ENCODE data around the gene LAMB2. TPM values are rescaled to one million over a fixed set of nuclear protein-coding genes. Genes with fewer than 3 reads are reported as not detected.
A peak's percentile ranks its signal among the peaks of the same experiment; 100 is the strongest.

LAMB2 gene
- total and polyA plus RNA-seq, 2 of the 8 experiments (the other 6 are each of a cell fraction or from before 2014, with no cell fraction given) = 112 to 153 TPM

DNA sequence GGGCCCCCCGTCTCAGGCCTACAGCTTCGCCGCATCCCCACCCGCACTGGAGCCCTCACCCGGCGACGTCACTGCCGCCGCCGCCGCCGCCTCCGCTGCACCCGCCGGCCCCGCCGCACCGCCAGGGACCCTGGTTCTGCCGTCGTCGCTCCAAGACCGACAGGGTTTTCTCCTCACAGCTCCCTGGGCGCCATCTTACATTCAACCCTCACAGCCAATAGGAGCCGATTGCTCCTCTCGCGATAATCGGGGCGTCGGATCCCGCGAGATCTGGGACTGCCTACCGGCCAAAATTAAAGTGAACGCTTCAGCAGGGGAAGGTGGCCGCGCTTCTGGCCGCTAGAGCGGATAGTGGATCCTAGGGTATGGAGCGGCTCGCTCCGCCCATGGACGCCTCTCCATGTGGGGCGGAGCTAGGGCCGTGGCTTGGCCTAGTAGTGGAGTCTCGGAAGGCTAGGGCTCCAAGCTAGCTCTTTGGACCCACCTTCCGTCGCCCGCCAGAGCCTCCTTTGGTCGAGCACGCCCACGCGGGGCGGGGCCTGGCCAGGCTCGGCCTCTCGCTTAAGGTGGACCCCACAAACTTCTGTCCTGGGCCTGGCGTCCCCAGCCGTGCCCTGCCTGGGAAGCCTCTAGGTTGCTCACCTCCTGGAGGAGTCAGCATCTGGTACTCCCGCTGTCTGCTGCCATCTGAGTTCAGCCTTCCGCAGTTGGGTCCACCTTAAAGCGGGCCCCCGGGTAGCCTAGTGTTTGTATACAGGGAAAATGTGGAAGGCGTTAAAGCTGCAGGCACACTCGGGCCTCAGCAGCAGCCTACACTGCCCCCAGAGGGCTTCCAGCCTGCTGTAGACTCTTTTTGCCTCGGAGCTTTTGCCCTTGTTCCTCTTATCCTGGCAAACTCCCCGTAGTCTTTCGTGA lies 38.7 kb downstream of the LAMB2 start, which contains the start of gene QRICH1 (continued):
- no peak for TF ChIP-seq SRF (IDR thresholded peaks at IDR 0.05; ENCODE audit: low read depth, low read length)
- peak; percentile 97 for TF ChIP-seq YY1 (IDR thresholded peaks at IDR 0.05; ENCODE audit: low read depth, low read length)
- TF ChIP-seq, protein P1, sequence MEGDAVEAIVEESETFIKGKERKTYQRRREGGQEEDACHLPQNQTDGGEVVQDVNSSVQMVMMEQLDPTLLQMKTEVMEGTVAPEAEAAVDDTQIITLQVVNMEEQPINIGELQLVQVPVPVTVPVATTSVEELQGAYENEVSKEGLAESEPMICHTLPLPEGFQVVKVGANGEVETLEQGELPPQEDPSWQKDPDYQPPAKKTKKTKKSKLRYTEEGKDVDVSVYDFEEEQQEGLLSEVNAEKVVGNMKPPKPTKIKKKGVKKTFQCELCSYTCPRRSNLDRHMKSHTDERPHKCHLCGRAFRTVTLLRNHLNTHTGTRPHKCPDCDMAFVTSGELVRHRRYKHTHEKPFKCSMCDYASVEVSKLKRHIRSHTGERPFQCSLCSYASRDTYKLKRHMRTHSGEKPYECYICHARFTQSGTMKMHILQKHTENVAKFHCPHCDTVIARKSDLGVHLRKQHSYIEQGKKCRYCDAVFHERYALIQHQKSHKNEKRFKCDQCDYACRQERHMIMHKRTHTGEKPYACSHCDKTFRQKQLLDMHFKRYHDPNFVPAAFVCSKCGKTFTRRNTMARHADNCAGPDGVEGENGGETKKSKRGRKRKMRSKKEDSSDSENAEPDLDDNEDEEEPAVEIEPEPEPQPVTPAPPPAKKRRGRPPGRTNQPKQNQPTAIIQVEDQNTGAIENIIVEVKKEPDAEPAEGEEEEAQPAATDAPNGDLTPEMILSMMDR (IDR thresholded peaks at IDR 0.05; ENCODE audit: control extremely low read depth in 1 of 3, insufficient read depth in 1 of 3, low read depth in 1 of 3, low read length in 3 of 3) = peak; percentile 61 to 78 (median 65)
- TF ChIP-seq SIN3A (conservative IDR thresholded peaks at IDR 0.05 in 1 of 2, IDR thresholded peaks at IDR 0.05 in 1 of 2; ENCODE audit: low read depth in 1 of 2, low read length in 2 of 2) = peak in 1 of 2 experiments; percentile 69; a peak in 1 of 4 replicates
- TF ChIP-seq, protein P2, sequence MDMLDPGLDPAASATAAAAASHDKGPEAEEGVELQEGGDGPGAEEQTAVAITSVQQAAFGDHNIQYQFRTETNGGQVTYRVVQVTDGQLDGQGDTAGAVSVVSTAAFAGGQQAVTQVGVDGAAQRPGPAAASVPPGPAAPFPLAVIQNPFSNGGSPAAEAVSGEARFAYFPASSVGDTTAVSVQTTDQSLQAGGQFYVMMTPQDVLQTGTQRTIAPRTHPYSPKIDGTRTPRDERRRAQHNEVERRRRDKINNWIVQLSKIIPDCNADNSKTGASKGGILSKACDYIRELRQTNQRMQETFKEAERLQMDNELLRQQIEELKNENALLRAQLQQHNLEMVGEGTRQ (IDR thresholded peaks at IDR 0.05; ENCODE audit: low read length) = no peak
- TF ChIP-seq POLR2AphosphoS5 (IDR thresholded peaks at IDR 0.05; ENCODE audit: low read depth, low read length) = peak; percentile 95
- TF ChIP-seq KDM5A (IDR thresholded peaks at IDR 0.05; ENCODE audit: low read length) = peak; percentile 93
- TF ChIP-seq JUND (IDR thresholded peaks at IDR 0.05; ENCODE audit: low read length) = no peak
- no peak for TF ChIP-seq CREB1 (IDR thresholded peaks at IDR 0.05)
- peak; percentile 95; the same call in 1 of the 2 replicates for TF ChIP-seq EGR1 (IDR thresholded peaks at IDR 0.05; ENCODE audit: borderline replicate concordance, low read depth, low read length)
- TF ChIP-seq, protein P3, sequence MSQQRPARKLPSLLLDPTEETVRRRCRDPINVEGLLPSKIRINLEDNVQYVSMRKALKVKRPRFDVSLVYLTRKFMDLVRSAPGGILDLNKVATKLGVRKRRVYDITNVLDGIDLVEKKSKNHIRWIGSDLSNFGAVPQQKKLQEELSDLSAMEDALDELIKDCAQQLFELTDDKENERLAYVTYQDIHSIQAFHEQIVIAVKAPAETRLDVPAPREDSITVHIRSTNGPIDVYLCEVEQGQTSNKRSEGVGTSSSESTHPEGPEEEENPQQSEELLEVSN (IDR thresholded peaks at IDR 0.05) = peak; percentile 6; the same call in 1 of the 2 replicates
- peak; percentile 100 for TF ChIP-seq CHD2 (IDR thresholded peaks at IDR 0.05; ENCODE audit: low read length)
- TF ChIP-seq KDM4A (IDR thresholded peaks at IDR 0.05; ENCODE audit: low read depth, low read length, severe bottlenecking) = peak; percentile 100
- TF ChIP-seq POU5F1 (IDR thresholded peaks at IDR 0.05; ENCODE audit: low read depth, low read length) = no peak
- TF ChIP-seq RAD21 (IDR thresholded peaks at IDR 0.05 in 1 of 2, conservative IDR thresholded peaks at IDR 0.05 in 1 of 2; ENCODE audit: low read depth in 2 of 2, low read length in 2 of 2) = peak; percentile 47 to 59; a peak in 3 of 4 replicates
- no peak for TF ChIP-seq EZH2 (IDR thresholded peaks at IDR 0.05; ENCODE audit: low read depth, low read length, severe bottlenecking)
- no peak for TF ChIP-seq CBX5 (IDR thresholded peaks at IDR 0.05; ENCODE audit: low read depth, low read length)
- TF ChIP-seq GTF2F1 (IDR thresholded peaks at IDR 0.05; ENCODE audit: borderline replicate concordance, low read depth, low read length) = no peak; the same call in 1 of the 2 replicates
